ENCODE results near the gene NPNT.

The NPNT gene

GRCh38 chr4:105921301-105921700 lies 26.0 kb downstream of the NPNT start:
- Histone ChIP-seq H3K4me1 (ENCODE audit: control insufficient read depth in 1 of 2, insufficient read depth in 2 of 2, low read length in 2 of 2) (no peaks in the 10 kb centered on the region), H3K27ac (ENCODE audit: low read length) (no peak overlapping the region), H3K9me3 (ENCODE audit: control insufficient read depth in 1 of 2, low read length in 2 of 2) (no peaks in the 10 kb centered on the region), H3K27me3 (ENCODE audit: low read depth, low read length) (no peaks in the 10 kb centered on the region), H3K4me3 (ENCODE audit: low read depth in 1 of 2, low read length in 2 of 2) (no peak overlapping the region), H3K36me3 (ENCODE audit: control insufficient read depth in 1 of 2, insufficient read depth in 2 of 2, low read length in 2 of 2) (no peaks in the 10 kb centered on the region)

- no peaks in the 10 kb centered on the region for H3K4me1 ChIP-seq (ENCODE audit: control insufficient read depth in 1 of 2, insufficient read depth in 2 of 2, low read length in 2 of 2)
- H3K27ac ChIP-seq (ENCODE audit: low read length) = no peak overlapping the region
- no peaks in the 10 kb centered on the region for H3K36me3 ChIP-seq (ENCODE audit: control insufficient read depth in 1 of 2, insufficient read depth in 2 of 2, low read length in 2 of 2)
Observed at GRCh38 chr4:105923497-105924238, 28.4 kb downstream of the NPNT start.

GRCh38 chr4:105924341-105924740 lies 29.1 kb downstream of the NPNT start:
- H3K4me1 ChIP-seq (ENCODE audit: control insufficient read depth in 1 of 2, insufficient read depth in 2 of 2, low read length in 2 of 2) = no peaks in the 10 kb centered on the region
- no peaks in the 10 kb centered on the region for H3K36me3 ChIP-seq (ENCODE audit: control insufficient read depth in 1 of 2, insufficient read depth in 2 of 2, low read length in 2 of 2)
- no peaks in the 10 kb centered on the region for H3K27me3 ChIP-seq (ENCODE audit: low read depth, low read length)
- no peak overlapping the region for H3K27ac ChIP-seq (ENCODE audit: low read length)
- H3K9me3 ChIP-seq (ENCODE audit: control insufficient read depth in 1 of 2, low read length in 2 of 2) = no peaks in the 10 kb centered on the region
- no peak overlapping the region for H3K4me3 ChIP-seq (ENCODE audit: low read depth in 1 of 2, low read length in 2 of 2)

More at GRCh38 chr4:105923497-105924238, 28.4 kb downstream of the NPNT start:
- H3K27me3 ChIP-seq (ENCODE audit: low read depth, low read length) = no peaks in the 10 kb centered on the region
- no peak overlapping the region for H3K4me3 ChIP-seq (ENCODE audit: low read depth in 1 of 2, low read length in 2 of 2)
- no peaks in the 10 kb centered on the region for H3K9me3 ChIP-seq (ENCODE audit: control insufficient read depth in 1 of 2, low read length in 2 of 2)

- Histone ChIP-seq H3K27me3 (ENCODE audit: low read depth, low read length) (no peaks in the 10 kb centered on the region), H3K4me1 (ENCODE audit: control insufficient read depth in 1 of 2, insufficient read depth in 2 of 2, low read length in 2 of 2) (no peaks in the 10 kb centered on the region), H3K4me3 (ENCODE audit: low read depth in 1 of 2, low read length in 2 of 2) (no peak overlapping the region), H3K27ac (ENCODE audit: low read length) (no peak overlapping the region), H3K9me3 (ENCODE audit: control insufficient read depth in 1 of 2, low read length in 2 of 2) (no peaks in the 10 kb centered on the region), H3K36me3 (ENCODE audit: control insufficient read depth in 1 of 2, insufficient read depth in 2 of 2, low read length in 2 of 2) (no peaks in the 10 kb centered on the region)
Observed at GRCh38 chr4:105930698-105931097, 35.4 kb downstream of the NPNT start.

GRCh38 chr4:105933083-105933482 lies 37.8 kb downstream of the NPNT start:
- Histone ChIP-seq H3K4me3 (ENCODE audit: low read depth in 1 of 2, low read length in 2 of 2) (no peak overlapping the region), H3K27me3 (ENCODE audit: low read depth, low read length) (no peaks in the 10 kb centered on the region), H3K27ac (ENCODE audit: low read length) (no peak overlapping the region), H3K9me3 (ENCODE audit: control insufficient read depth in 1 of 2, low read length in 2 of 2) (no peaks in the 10 kb centered on the region), H3K4me1 (ENCODE audit: control insufficient read depth in 1 of 2, insufficient read depth in 2 of 2, low read length in 2 of 2) (no peaks in the 10 kb centered on the region), H3K36me3 (ENCODE audit: control insufficient read depth in 1 of 2, insufficient read depth in 2 of 2, low read length in 2 of 2) (no peaks in the 10 kb centered on the region)

GRCh38 chr4:105934386-105934785 lies 39.1 kb downstream of the NPNT start:
- Histone ChIP-seq H3K27me3 (ENCODE audit: low read depth, low read length) (no peaks in the 10 kb centered on the region), H3K4me3 (ENCODE audit: low read depth in 1 of 2, low read length in 2 of 2) (no peak overlapping the region), H3K4me1 (ENCODE audit: control insufficient read depth in 1 of 2, insufficient read depth in 2 of 2, low read length in 2 of 2) (no peaks in the 10 kb centered on the region), H3K36me3 (ENCODE audit: control insufficient read depth in 1 of 2, insufficient read depth in 2 of 2, low read length in 2 of 2) (no peaks in the 10 kb centered on the region), H3K27ac (ENCODE audit: low read length) (no peak overlapping the region), H3K9me3 (ENCODE audit: control insufficient read depth in 1 of 2, low read length in 2 of 2) (no peaks in the 10 kb centered on the region)

- Histone ChIP-seq H3K27ac (ENCODE audit: low read length) (no peak overlapping the region), H3K9me3 (ENCODE audit: control insufficient read depth in 1 of 2, low read length in 2 of 2) (no peaks in the 10 kb centered on the region), H3K36me3 (ENCODE audit: control insufficient read depth in 1 of 2, insufficient read depth in 2 of 2, low read length in 2 of 2) (no peaks in the 10 kb centered on the region), H3K27me3 (ENCODE audit: low read depth, low read length) (no peaks in the 10 kb centered on the region), H3K4me3 (ENCODE audit: low read depth in 1 of 2, low read length in 2 of 2) (no peak overlapping the region), H3K4me1 (ENCODE audit: control insufficient read depth in 1 of 2, insufficient read depth in 2 of 2, low read length in 2 of 2) (no peaks in the 10 kb centered on the region)
Observed at GRCh38 chr4:105936901-105937300, 41.6 kb downstream of the NPNT start.

- Histone ChIP-seq H3K27ac (ENCODE audit: low read length) (no peak overlapping the region), H3K4me3 (ENCODE audit: low read depth in 1 of 2, low read length in 2 of 2) (no peak overlapping the region), H3K36me3 (ENCODE audit: control insufficient read depth in 1 of 2, insufficient read depth in 2 of 2, low read length in 2 of 2) (no peaks in the 10 kb centered on the region), H3K4me1 (ENCODE audit: control insufficient read depth in 1 of 2, insufficient read depth in 2 of 2, low read length in 2 of 2) (no peaks in the 10 kb centered on the region), H3K27me3 (ENCODE audit: low read depth, low read length) (no peaks in the 10 kb centered on the region), H3K9me3 (ENCODE audit: control insufficient read depth in 1 of 2, low read length in 2 of 2) (no peaks in the 10 kb centered on the region)
Observed at GRCh38 chr4:105937759-105938158, 42.5 kb downstream of the NPNT start.

- H3K4me1 ChIP-seq (ENCODE audit: control insufficient read depth in 1 of 2, insufficient read depth in 2 of 2, low read length in 2 of 2) = no peaks in the 10 kb centered on the region
- H3K27me3 ChIP-seq (ENCODE audit: low read depth, low read length) = no peaks in the 10 kb centered on the region
- H3K4me3 ChIP-seq (ENCODE audit: low read depth in 1 of 2, low read length in 2 of 2) = no peak overlapping the region
- H3K9me3 ChIP-seq (ENCODE audit: control insufficient read depth in 1 of 2, low read length in 2 of 2) = peaks cover 0 to 10% of the 10 kb centered on the region in 2 donors
- no peak overlapping the region for H3K27ac ChIP-seq (ENCODE audit: low read length)
- no peaks in the 10 kb centered on the region for H3K36me3 ChIP-seq (ENCODE audit: control insufficient read depth in 1 of 2, insufficient read depth in 2 of 2, low read length in 2 of 2)
Observed at GRCh38 chr4:105943234-105943633, 48.0 kb downstream of the NPNT start.

- peaks cover 0 to 10% of the 10 kb centered on the region in 2 donors for H3K9me3 ChIP-seq (ENCODE audit: control insufficient read depth in 1 of 2, low read length in 2 of 2)
- H3K27ac ChIP-seq (ENCODE audit: low read length) = no peak overlapping the region
- H3K27me3 ChIP-seq (ENCODE audit: low read depth, low read length) = no peaks in the 10 kb centered on the region
- no peaks in the 10 kb centered on the region for H3K36me3 ChIP-seq (ENCODE audit: control insufficient read depth in 1 of 2, insufficient read depth in 2 of 2, low read length in 2 of 2)
- H3K4me3 ChIP-seq (ENCODE audit: low read depth in 1 of 2, low read length in 2 of 2) = no peak overlapping the region
- no peaks in the 10 kb centered on the region for H3K4me1 ChIP-seq (ENCODE audit: control insufficient read depth in 1 of 2, insufficient read depth in 2 of 2, low read length in 2 of 2)
Observed at GRCh38 chr4:105944540-105944939, 49.3 kb downstream of the NPNT start.

- H3K4me1 ChIP-seq (ENCODE audit: control insufficient read depth in 1 of 2, insufficient read depth in 2 of 2, low read length in 2 of 2) = no peaks in the 10 kb centered on the region
- H3K9me3 ChIP-seq (ENCODE audit: control insufficient read depth in 1 of 2, low read length in 2 of 2) = peaks cover 0 to 10% of the 10 kb centered on the region in 2 donors
- no peak overlapping the region for H3K4me3 ChIP-seq (ENCODE audit: low read depth in 1 of 2, low read length in 2 of 2)
- no peaks in the 10 kb centered on the region for H3K36me3 ChIP-seq (ENCODE audit: control insufficient read depth in 1 of 2, insufficient read depth in 2 of 2, low read length in 2 of 2)
- no peak overlapping the region for H3K27ac ChIP-seq (ENCODE audit: low read length)
- H3K27me3 ChIP-seq (ENCODE audit: low read depth, low read length) = no peaks in the 10 kb centered on the region
Observed at GRCh38 chr4:105946771-105947170, 51.5 kb downstream of the NPNT start.

GRCh38 chr4:105950701-105951100 lies 55.4 kb downstream of the NPNT start:
- no peaks in the 10 kb centered on the region for H3K4me1 ChIP-seq (ENCODE audit: control insufficient read depth in 1 of 2, insufficient read depth in 2 of 2, low read length in 2 of 2)
- H3K36me3 ChIP-seq (ENCODE audit: control insufficient read depth in 1 of 2, insufficient read depth in 2 of 2, low read length in 2 of 2) = no peaks in the 10 kb centered on the region
- peaks cover 0 to 6% of the 10 kb centered on the region in 2 donors for H3K9me3 ChIP-seq (ENCODE audit: control insufficient read depth in 1 of 2, low read length in 2 of 2)
- H3K4me3 ChIP-seq (ENCODE audit: low read depth in 1 of 2, low read length in 2 of 2) = no peak overlapping the region
- H3K27me3 ChIP-seq (ENCODE audit: low read depth, low read length) = no peaks in the 10 kb centered on the region
- no peak overlapping the region for H3K27ac ChIP-seq (ENCODE audit: low read length)

Measured in muscle layer of duodenum (tissue), 2 donors.